Duodenal mucosa (tissue), 2 donors: ENCODE results near the gene KLHL17.

ENCODE experiments used
- H3K27ac ChIP-seq: one replicate; pipeline ENCODE4 v1.7.0; 2013; ENCODE audit warnings: low read depth, low read length
- H3K27me3 ChIP-seq, 2 donors: one replicate each; pipeline ENCODE4 v1.7.0; 2013; ENCODE audit warnings: low read length in 2 of 2, control low read depth in 1 of 2; ENCODE audit not compliant: insufficient read depth in 2 of 2, control insufficient read depth in 1 of 2
- H3K36me3 ChIP-seq, 2 donors: one replicate each; pipeline ENCODE4 v1.7.0; 2013; ENCODE audit warnings: low read length in 2 of 2, control low read depth in 1 of 2; ENCODE audit not compliant: insufficient read depth in 2 of 2, control insufficient read depth in 1 of 2
- H3K4me1 ChIP-seq, 2 donors: one replicate each; pipeline ENCODE4 v1.7.0; 2013; ENCODE audit warnings: low read length in 2 of 2, control low read depth in 1 of 2; ENCODE audit not compliant: insufficient read depth in 2 of 2, control insufficient read depth in 1 of 2
- H3K4me3 ChIP-seq, 2 donors: one replicate each; pipeline ENCODE4 v1.7.0; 2013; ENCODE audit warnings: low read length in 2 of 2, low read depth in 1 of 2
- H3K9ac ChIP-seq, 2 donors: one replicate each; pipeline ENCODE4 v1.7.0; 2013; ENCODE audit warnings: low read length in 2 of 2, low read depth in 1 of 2
- H3K9me3 ChIP-seq, 2 donors: one replicate each; pipeline ENCODE4 v1.7.0; 2013; ENCODE audit warnings: low read length in 2 of 2, control low read depth in 1 of 2; ENCODE audit not compliant: control insufficient read depth in 1 of 2

Gene KLHL17

GRCh38 chr1:960363-961131 is at the start of gene KLHL17:
TSS of gene KLHL17 (plus strand) at chr1:960584. CDS start at chr1:960694, 110 bp downstream.
- Histone ChIP-seq H3K9me3 (no peaks in the 10 kb centered on the region), H3K9ac (no peak within 1 kb of the TSS), H3K4me3 (peak within 1 kb of the TSS; percentile 22 to 57), H3K36me3 (peaks cover 9 to 16% of the 10 kb centered on the region in 2 donors), H3K4me1 (peaks cover 9 to 23% of the 10 kb centered on the region in 2 donors), H3K27me3 (no peaks in the 10 kb centered on the region), H3K27ac (no peak within 1 kb of the TSS)

- Histone ChIP-seq H3K27me3 (peaks cover 57 to 59% of the 10 kb centered on the region in 2 donors), H3K9ac (no peak overlapping the region), H3K4me1 (peaks cover 2 to 15% of the 10 kb centered on the region in 2 donors), H3K36me3 (no peaks in the 10 kb centered on the region), H3K9me3 (no peaks in the 10 kb centered on the region), H3K4me3 (no peak overlapping the region), H3K27ac (no peak overlapping the region)
These were observed 49.3 kb upstream of the KLHL17 start for GRCh38 chr1:910881-911721.

- Histone ChIP-seq H3K4me3 (no peak overlapping the region), H3K27ac (no peak overlapping the region), H3K9me3 (no peaks in the 10 kb centered on the region), H3K9ac (no peak overlapping the region), H3K27me3 (peaks cover 55 to 61% of the 10 kb centered on the region in 2 donors), H3K4me1 (peaks cover 10 to 21% of the 10 kb centered on the region in 2 donors), H3K36me3 (no peaks in the 10 kb centered on the region)
These were observed 48.3 kb upstream of the KLHL17 start for GRCh38 chr1:911875-912739.

DNA sequence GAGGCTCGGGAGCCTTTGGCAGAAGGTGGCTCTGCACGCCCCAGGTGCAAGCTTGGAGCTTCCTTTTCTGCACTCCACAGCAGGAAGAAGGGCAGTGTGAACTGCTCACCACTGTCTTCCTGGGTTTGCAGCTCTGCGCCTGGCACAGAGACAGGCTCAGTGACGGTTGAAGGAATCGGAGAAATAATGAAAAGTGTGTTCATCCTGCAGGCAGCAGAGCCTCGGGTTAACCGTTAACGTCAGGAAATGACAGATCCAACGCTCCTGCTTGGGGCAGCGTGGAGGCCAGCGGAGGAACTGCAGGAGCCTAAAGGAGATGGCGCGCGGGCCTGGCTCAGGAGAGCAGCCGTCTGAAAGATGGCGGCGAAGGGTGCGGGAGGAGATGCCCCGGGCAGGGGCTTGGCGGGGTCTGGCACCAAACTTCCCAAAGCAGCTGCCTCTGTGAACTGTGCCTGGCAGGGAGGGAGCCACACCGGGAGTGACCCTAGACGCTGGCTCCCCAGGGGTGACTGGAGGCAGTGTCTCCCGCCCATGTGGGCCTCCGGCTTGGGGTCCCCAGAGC is 47.6 kb upstream of the KLHL17 start:
- Histone ChIP-seq H3K4me1 (peaks cover 13 to 28% of the 10 kb centered on the region in 2 donors), H3K27ac (no peak overlapping the region), H3K9me3 (no peaks in the 10 kb centered on the region), H3K36me3 (no peaks in the 10 kb centered on the region), H3K4me3 (no peak overlapping the region), H3K27me3 (peaks cover 62 to 68% of the 10 kb centered on the region in 2 donors), H3K9ac (no peak overlapping the region)

DNA sequence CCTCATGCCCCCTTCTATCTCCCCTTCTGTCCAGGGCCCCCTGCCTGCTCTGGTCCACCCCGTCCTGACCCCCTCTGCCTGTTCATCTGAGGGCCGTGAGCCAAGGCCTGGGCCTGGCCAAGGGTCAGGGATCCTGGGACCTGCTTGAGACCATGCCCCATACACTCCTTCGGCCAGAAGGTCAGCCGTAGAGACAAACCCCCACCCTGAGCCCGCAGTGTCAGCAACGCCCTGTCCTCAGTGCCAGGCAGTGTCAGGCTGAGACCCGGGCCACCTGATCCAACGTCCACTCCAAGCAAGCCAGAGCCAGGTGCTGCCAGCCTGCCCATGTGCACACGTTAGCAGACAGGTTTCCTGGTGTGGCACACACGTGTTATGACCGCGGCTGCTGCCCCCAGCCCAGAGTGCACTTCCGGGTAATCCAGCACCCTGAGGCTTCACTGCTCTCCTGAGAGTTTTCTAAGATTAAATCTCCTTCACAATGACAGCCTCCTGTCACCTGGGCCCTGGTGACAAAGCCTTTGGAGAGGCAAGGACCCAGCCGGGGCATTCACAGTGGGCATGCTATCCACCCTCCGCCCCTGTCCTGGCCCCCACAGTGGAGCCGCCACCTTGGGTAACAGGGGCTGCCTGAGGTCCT is 46.8 kb upstream of the KLHL17 start:
- H3K36me3 ChIP-seq = no peaks in the 10 kb centered on the region
- H3K4me1 ChIP-seq = peaks cover 13 to 28% of the 10 kb centered on the region in 2 donors
- no peaks in the 10 kb centered on the region for H3K9me3 ChIP-seq
- no peak overlapping the region for H3K4me3 ChIP-seq
- H3K27ac ChIP-seq = no peak overlapping the region
- H3K27me3 ChIP-seq = peaks cover 70 to 76% of the 10 kb centered on the region in 2 donors
- no peak overlapping the region for H3K9ac ChIP-seq

DNA sequence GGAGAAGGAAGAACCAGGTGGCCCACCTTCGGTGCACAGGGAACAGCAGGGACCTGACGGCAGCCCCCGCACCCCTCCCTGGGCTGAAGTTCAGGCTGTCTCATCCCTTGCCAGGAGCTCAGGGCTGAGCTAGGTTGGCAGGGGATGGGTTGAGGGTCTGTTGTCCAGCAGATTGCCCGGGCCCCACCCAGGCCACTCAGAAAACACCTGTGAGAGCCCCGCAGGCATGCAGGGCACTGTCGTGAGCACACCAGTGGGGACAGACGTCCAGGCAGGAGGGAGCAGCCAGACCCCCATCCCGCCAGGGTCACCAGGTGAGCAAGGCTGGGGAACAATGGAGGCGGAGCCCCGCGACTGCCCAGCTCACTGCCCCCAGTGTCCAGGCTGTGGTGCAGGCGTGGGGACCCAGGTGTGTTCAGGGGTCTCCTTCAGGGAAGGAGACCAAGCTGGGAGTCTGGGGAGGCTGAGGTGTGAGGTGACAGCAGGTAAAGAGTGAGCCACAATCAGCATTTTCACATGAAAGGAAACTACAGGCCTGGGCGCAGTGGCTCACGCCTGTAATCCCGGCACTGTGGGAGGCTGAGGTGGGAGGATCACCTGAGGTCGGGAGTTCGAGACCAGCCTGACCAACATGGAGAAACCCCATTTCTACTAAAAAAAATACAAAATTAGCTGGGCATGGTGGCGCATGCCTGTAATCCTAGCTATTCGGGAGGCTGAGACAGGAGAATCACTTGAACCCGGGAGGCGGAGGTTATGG is 46.1 kb upstream of the KLHL17 start:
- H3K27ac ChIP-seq = no peak overlapping the region
- peaks cover 77 to 83% of the 10 kb centered on the region in 2 donors for H3K27me3 ChIP-seq
- H3K4me1 ChIP-seq = peaks cover 13 to 28% of the 10 kb centered on the region in 2 donors
- H3K9ac ChIP-seq = no peak overlapping the region
- no peaks in the 10 kb centered on the region for H3K36me3 ChIP-seq
- no peaks in the 10 kb centered on the region for H3K9me3 ChIP-seq
- H3K4me3 ChIP-seq = no peak overlapping the region

DNA sequence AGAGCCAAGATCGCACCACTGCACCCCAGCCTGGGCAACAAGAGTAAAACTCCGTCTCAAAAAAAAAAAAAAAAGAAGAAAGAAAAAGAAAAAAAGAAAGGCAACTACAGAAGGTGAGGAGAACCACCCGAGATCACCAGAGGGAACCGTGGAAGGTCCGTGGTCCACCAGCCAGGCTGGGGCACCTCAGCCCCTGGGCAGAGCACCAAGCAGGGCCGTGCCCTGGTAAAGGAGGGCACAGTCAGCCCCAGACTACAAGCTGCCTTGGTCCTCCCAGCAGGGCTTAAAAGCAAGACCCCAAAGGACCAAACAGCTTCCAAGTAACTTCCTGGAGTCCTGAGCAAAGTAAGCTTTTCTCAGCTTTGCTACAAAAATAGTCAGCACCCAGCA is 45.5 kb upstream of the KLHL17 start:
- Histone ChIP-seq H3K4me1 (peaks cover 13 to 29% of the 10 kb centered on the region in 2 donors), H3K4me3 (no peak overlapping the region), H3K27ac (no peak overlapping the region), H3K36me3 (no peaks in the 10 kb centered on the region), H3K9me3 (no peaks in the 10 kb centered on the region), H3K9ac (no peak overlapping the region), H3K27me3 (peaks cover 82 to 89% of the 10 kb centered on the region in 2 donors)

DNA sequence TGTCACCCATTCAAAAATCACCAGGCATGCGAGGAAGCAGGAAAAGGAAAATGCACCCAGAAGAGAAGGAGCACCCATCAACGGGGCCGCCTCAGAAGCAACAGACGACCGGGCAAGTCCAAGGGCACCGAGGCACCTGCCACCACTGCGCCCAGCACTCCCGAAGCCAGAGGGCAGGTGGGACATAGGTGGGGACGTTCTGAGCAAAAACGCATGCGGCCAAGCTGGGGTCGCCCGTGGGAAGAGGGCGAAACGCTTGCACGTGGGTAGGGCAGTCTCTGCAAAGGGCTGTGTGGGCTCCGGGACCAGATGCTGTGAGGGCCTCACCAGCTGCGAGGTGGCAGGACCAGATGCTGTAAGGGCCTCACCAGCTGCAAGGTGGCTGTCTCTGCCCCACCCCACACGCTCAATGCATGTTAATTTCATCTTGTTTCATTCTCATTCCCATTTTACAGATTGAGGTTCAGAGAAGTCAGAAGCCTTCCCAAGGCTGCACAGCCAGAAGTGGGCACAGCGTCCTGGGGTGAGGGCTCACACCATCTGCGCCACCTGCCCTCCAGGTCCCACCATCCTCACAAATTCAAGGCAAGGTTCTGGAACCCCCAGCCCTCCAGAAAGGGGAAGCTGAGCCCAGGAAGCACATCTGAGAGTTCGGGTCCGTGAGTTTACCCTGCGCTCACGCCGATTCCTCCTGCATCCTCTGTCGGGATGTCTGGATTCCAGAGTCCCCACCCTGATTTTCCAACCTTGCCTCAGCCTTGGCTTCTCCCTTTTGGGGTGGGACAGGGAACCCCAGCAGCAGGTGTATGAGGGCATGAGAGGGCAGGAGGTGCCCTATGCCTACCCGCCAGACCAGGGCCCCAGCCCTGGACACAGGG is 44.9 kb upstream of the KLHL17 start:
- peaks cover 19 to 33% of the 10 kb centered on the region in 2 donors for H3K4me1 ChIP-seq
- H3K36me3 ChIP-seq = no peaks in the 10 kb centered on the region
- no peak overlapping the region for H3K27ac ChIP-seq
- H3K9ac ChIP-seq = no peak overlapping the region
- no peak overlapping the region for H3K4me3 ChIP-seq
- peaks cover 86 to 91% of the 10 kb centered on the region in 2 donors for H3K27me3 ChIP-seq
- no peaks in the 10 kb centered on the region for H3K9me3 ChIP-seq
